GM12872 (cell line): Measurements from ENCODE around the gene CATSPERZ.

Source experiments
- CTCF ChIP-seq: IDR thresholded peaks from 3 replicates; pipeline ENCODE4 v1.5.1; 2011; ENCODE audit warnings: low read depth, mild to moderate bottlenecking, low read length, moderate library complexity; ENCODE audit not compliant: insufficient read depth

CATSPERZ gene

GRCh38 chr11:64295760-64296159 lies 4.4 kb upstream of the CATSPERZ start:
- TF ChIP-seq CTCF, result no peak

- TF ChIP-seq CTCF, result no peak
Observed at GRCh38 chr11:64296236-64296635, 3.9 kb upstream of the CATSPERZ start.

GRCh38 chr11:64296830-64297698 lies 3.1 kb upstream of the CATSPERZ start:
- TF ChIP-seq CTCF, result no peak

DNA sequence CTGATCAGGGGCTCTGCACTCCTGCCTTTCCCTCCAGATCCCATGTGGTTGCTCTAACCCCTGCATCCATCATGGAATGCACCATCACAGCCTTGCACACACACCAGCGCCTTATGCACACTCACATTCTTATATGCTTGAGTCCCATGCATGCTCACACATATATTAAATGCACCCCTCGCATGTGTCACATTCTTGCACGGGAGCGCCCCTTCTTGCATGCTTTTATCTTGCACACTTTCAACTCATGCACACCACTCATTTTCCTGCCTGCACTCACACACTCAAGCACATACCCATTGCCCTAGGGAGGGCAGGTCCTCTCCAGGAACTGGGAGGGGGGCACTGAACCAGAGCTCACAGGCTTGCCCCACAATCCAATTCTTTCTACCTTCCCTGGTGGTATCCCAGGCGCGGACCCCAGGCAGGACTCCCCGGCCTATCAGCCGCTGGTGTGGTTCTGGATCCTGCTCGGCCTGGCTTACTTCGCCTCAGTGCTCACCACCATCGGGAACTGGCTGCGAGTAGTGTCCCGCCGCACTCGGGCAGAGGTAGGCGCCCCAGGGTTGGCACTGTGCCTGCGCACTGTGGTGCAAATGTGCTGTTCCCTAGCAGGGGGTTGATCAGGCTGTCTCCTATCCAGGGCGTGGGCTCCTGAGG lies 2.3 kb upstream of the CATSPERZ start:
- TF ChIP-seq CTCF, result no peak

- no peak for TF ChIP-seq CTCF
Observed at GRCh38 chr11:64298966-64299846, 952 bp upstream of the CATSPERZ start.

DNA sequence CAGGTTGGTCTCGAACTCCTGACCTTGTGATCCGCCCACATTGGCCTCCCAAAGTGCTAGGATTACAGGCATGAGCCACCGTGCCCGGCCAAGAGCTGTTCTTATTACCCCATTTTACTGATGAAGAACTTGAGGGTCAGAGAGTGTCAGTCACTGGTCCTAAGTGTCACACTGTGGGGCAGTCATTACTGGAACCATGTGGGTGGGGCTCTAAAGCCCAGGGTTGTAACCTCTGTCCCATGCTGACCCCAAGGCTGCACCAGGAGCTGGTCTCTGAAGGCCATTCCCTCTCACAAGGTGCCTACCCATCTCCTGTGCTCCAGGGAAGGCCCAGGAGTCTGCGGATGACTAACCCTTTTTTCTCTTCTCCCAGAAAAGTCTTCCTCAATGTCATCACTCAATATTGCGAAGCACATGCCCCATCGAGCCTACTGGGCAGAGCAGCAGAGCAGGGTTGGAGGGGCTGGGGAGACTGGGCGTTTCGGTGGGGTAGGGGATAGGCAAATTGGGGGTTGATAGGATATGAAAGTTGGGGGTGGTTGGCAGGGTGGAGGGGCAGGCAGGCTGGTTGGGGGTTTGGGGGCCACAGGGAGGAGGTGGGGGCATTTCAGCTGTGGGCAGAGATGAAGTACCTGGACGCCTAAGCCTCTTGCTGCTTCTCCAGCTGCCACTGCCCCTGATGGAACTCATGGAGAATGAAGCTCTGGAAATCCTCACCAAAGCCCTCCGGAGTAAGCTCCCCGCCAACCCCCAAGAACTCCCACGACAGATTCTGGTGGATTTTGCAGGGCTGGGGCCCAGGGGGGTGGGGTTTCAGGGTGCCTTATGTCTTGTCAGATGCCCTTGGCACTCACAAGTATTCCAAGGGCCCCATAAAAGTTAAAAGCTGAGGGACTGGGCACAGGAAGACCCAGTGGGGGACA lies 3.2 kb downstream of the CATSPERZ start:
- TF ChIP-seq CTCF, result no peak
